K562 (cell line): ENCODE data around the gene FAM114A2. TPM values are rescaled to one million over a fixed set of nuclear protein-coding genes. Genes with fewer than 3 reads are reported as not detected.

Source experiments
- ARID2 ChIP-seq: fragments of 450-650 bp; IDR thresholded peaks from 2 replicates; pipeline ENCODE4 v1.6.1; 2017; ENCODE audit warnings: antibody characterized with exemption, mild to moderate bottlenecking
- BCL6 ChIP-seq: fragments of 250-450 bp; sonication (Bioruptor Pico); IDR thresholded peaks from 2 replicates; pipeline ENCODE4 v1.4.0; 2020
- CCNT2 ChIP-seq: IDR thresholded peaks from 2 replicates; pipeline ENCODE4 v1.6.1; 2011; ENCODE audit warnings: borderline replicate concordance, low read depth, mild to moderate bottlenecking, moderate library complexity, mixed read lengths, low read length; ENCODE audit not compliant: insufficient read length; ENCODE audit errors: extremely low read depth
- CTCF ChIP-seq, 3 experiments: IDR thresholded peaks in 2 of 3; conservative IDR thresholded peaks in 1 of 3; 2 replicates each; pipeline ENCODE4 v1.5.1; 2011 to 2012; ENCODE audit warnings: low read length in 3 of 3, mild to moderate bottlenecking in 3 of 3, control low read depth in 2 of 3, improper control_type of control experiment in 1 of 3, inconsistent platforms in 1 of 3, low read depth in 1 of 3, mixed read lengths in 1 of 3, moderate library complexity in 1 of 3; ENCODE audit not compliant: insufficient read depth in 2 of 3
- HMG20B ChIP-seq: fragments of 250-450 bp; sonication (Bioruptor Pico); IDR thresholded peaks from 2 replicates; pipeline ENCODE4 v1.5.0; 2021; ENCODE audit warnings: mild to moderate bottlenecking
- HMGXB4 ChIP-seq: sonication (generic); formaldehyde crosslinking; IDR thresholded peaks from 2 replicates; pipeline ENCODE4 v1.8.1; 2023; ENCODE audit warnings: mild to moderate bottlenecking, missing genetic modification reagents
- HNRNPH1 ChIP-seq: fragments of 200-400 bp; formaldehyde crosslinking; optimal IDR thresholded peaks from 2 replicates; pipeline ENCODE3; 2017; ENCODE audit warnings: low read depth, mild to moderate bottlenecking, low read length, moderate library complexity
- MAZ ChIP-seq, 2 experiments: fragments of 450-650 bp in 1 of 2; sonication (generic) in 1 of 2; formaldehyde crosslinking; IDR thresholded peaks in 1 of 2; conservative IDR thresholded peaks in 1 of 2; 2 replicates each; pipeline versions ENCODE4 v1.4.0 to v1.5.0; 2020; ENCODE audit warnings: mild to moderate bottlenecking in 1 of 2, missing genetic modification reagents in 1 of 2
- MYNN ChIP-seq, 2 experiments: sonication (generic); formaldehyde crosslinking in 1 of 2; IDR thresholded peaks; 2 replicates each; pipeline versions ENCODE4 v1.5.0 to v1.6.1; 2016 to 2020; ENCODE audit warnings: antibody characterized with exemption in 1 of 2, missing genetic modification reagents in 1 of 2
- SRSF7 ChIP-seq: fragments of 200-400 bp; formaldehyde crosslinking; optimal IDR thresholded peaks from 2 replicates; pipeline ENCODE3; 2017; ENCODE audit warnings: mild to moderate bottlenecking, low read depth, low read length
- ZBTB11 ChIP-seq, 3 experiments: fragments of 200-800 bp in 1 of 3; fragments of 250-450 bp in 1 of 3; fragments of 450-650 bp in 1 of 3; sonication (Bioruptor Pico) in 1 of 3; sonication (Bioruptor generic) in 1 of 3; formaldehyde crosslinking in 1 of 3; IDR thresholded peaks; 2 replicates each; pipeline versions ENCODE4 v1.6.1 to v1.8.0; 2016 to 2022; ENCODE audit warnings: mild to moderate bottlenecking in 2 of 3, missing genetic modification characterization in 2 of 3, missing compliant biosample characterization in 1 of 3, moderate library complexity in 1 of 3
- ZHX1 ChIP-seq: fragments of 150-350 bp; conservative IDR thresholded peaks from 2 replicates; pipeline ENCODE4 v1.6.1; 2014; ENCODE audit warnings: low read length
- ZNF232 ChIP-seq: sonication (generic); formaldehyde crosslinking; IDR thresholded peaks from 2 replicates; pipeline ENCODE4 v1.8.0; 2022; ENCODE audit warnings: mild to moderate bottlenecking, missing genetic modification reagents
- ZZZ3 ChIP-seq: fragments of 450-650 bp; IDR thresholded peaks from 2 replicates; pipeline ENCODE4 v1.6.1; 2016; ENCODE audit warnings: antibody characterized with exemption, mild to moderate bottlenecking, moderate library complexity
- polyA plus RNA-seq, 8 experiments: library from polyadenylated mRNA; depleted of rRNA in 4 of 8; stranded (reverse) in 5 of 8; unstranded in 3 of 8; fragments of >200 nt; fragmentation: Nextera tagmentation in 2 of 8; fragmentation: Illumina TruSeq in 1 of 8; extraction: Ambion mirVana in 2 of 8; extraction: Trizol in 1 of 8; gene quantifications; 2 replicates each; pipeline versions ENCODE4 v1.2.1 to v1.2.3, GENCODE V29; 2011 to 2014; ENCODE audit warnings: inconsistent platforms in 1 of 8, missing spikeins in 1 of 8
- total RNA-seq, 7 experiments: library from RNA; depleted of rRNA in 6 of 7; stranded (reverse); fragments of >200 nt in 6 of 7; fragmentation: Illumina TruSeq in 2 of 7; extraction: Trizol in 2 of 7; gene quantifications; 2 replicates each; pipeline versions ENCODE4 v1.2.1 to v1.2.3, GENCODE V29; 2011 to 2021; ENCODE audit warnings: low replicate concordance in 1 of 7

FAM114A2 gene
- total and polyA plus RNA-seq, 9 of the 15 experiments (the other 6 are each of a cell fraction or from before 2014, with no cell fraction given), result 14.4 to 28.1 (median 21.2) TPM

- TF ChIP-seq CCNT2 (no peak), BCL6 (CRISPR knock-in tag) (no peak), SRSF7 (no peak), HMGXB4 (CRISPR knock-in tag) (no peak), MYNN (IDR thresholded peaks at IDR 0.05) (0 out of 2 replicates have a peak, but pooled peaks have one; percentile 48), MYNN (CRISPR knock-in tag; IDR thresholded peaks at IDR 0.05) (no peak), HNRNPH1 (no peak), ZZZ3 (no peak), MAZ (CRISPR knock-in tag; conservative IDR thresholded peaks at IDR 0.05 in 1 of 2, IDR thresholded peaks at IDR 0.05 in 1 of 2) (peak; percentile 29 to 37; a peak in 1 of 4 replicates), ZHX1 (0 out of 2 replicates have a peak, but pooled peaks have one; percentile 57), ZBTB11 (CRISPR knock-in tag; IDR thresholded peaks at IDR 0.05) (no peak), ZNF232 (CRISPR knock-in tag) (no peak), HMG20B (no peak), ARID2 (peak; percentile 91), CTCF (IDR thresholded peaks at IDR 0.05 in 2 of 3, conservative IDR thresholded peaks at IDR 0.05 in 1 of 3; ENCODE audit: insufficient read depth in 2 of 3, low read depth in 1 of 3, low read length in 3 of 3) (peak; percentile 93 to 97 (median 96))
Measured at GRCh38 chr5:154072414-154073171, 33.9 kb upstream of the FAM114A2 start (continued).
